Activated gamma-delta T cell (primary cell): ENCODE data around the gene NUDC.
"Not testable (repeated sequence)": the region's sequence is repeated elsewhere in the genome, so short reads cannot be mapped to it uniquely, and the experiment has no call there.

Experiments
- DNase-seq: peaks from one replicate; lab custom pipeline; 2025; lab: John Stamatoyannopoulos, UW

Gene NUDC

DNA sequence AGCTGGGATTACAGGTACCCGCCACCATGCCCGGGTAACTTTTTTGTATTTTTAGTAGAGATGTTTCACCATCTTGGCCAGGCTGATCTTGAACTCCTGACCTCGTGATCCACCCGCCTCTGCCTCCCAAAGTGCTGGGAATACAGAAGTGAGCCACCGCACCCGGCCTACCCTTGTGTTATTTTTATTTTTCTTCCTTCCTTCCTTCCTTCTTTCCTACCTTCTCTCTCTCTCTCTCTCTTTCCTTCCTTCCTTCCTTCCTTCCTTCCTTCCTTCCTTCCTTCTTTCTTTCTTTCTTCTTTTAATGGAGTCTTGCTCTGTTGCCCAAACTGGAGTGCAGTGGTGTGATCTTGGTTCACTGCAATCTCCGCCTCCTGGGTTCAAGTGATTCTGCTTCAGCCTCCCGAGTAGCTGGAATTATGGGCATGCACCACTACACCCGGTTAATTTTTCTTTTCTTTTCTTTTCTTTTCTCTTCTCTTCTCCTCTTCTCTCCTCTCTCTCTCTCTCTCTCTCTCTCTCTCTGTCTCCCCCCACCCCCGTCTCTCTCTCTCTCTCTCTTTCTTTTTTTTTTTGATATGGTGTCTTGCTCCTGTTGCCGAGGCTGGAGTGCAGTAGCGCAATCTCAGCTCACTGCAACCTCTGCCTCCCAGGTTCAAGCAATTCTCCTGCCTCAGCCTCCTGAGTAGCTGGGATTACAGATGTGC lies 68.0 kb downstream of the NUDC start:
- not testable (repeated sequence) for DNase-seq

DNA sequence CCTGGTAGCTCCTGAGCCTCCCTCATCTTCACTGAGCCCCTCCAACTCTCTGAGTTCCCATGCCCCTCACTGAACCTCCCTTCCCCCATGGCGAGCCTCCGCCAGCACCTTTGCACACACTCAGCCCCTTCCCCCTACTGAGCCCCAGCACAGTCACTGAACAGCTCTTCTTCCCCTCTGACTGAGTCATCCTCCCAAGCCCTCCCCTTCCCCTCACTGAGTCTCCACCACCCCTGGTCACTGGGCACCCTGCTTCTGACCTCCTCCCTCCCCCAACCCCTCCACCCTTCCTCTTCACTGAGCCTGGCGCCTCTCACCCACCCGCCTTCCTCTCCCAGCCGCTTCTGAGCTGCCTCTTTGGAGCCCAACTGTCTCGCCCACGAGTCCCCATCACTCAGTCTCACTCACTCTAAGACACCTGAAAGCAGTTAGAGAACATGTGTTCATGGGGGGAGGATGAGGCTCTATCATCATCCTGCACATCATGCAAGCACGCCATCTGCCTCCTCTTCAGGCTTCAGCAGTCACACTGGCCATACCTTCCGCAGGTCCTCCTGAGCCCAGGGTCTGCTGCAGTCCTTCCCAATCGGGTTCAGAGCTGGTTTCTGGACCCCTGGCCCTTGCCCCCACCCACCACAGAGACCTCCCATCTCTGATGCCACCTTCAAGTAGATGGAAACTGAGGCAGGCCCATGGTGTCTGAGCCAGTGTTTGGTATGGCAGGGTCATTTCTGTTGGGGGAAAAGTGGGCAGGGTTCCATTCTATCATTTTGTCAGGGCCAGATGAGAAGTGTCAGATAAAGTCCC lies 70.0 kb downstream of the NUDC start:
- no peak for DNase-seq

- DNase-seq: peak; percentile 53
Measured at GRCh38 chr1:26993237-26994019, 71.9 kb downstream of the NUDC start, which contains the start of gene TRNP1. Gene TRNP1 (plus strand): TSS chr1:26993692. CDS start chr1:26993787, 95 bp downstream.

- no peak for DNase-seq
Measured at GRCh38 chr1:26994020-26994786, 72.7 kb downstream of the NUDC start.

GRCh38 chr1:26994787-26995517 lies 73.4 kb downstream of the NUDC start:
- DNase-seq: no peak

DNA sequence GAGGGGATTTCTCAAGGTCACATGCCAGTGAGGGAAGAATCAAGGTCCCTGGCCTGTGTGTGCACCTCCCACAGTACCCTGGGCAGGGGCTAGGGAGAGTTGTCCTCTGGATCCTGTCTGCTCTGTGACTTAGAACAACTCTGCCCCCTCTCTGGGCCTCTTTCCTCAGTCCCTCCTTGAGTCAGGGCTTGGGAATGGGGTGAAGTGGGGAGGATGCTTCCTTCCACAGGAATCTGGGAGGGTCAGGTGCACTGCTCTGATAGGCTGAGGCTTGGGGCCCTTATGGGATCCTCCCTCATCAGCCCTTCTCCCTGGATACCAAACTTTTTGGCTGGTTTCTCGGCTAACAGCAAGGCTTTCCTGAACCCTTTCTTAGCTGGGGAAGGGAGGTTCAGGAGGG lies 74.5 kb downstream of the NUDC start:
- no peak for DNase-seq
